Psoas muscle (tissue), 8 donors: ENCODE measurements around the gene GPC6. TPM values are rescaled to one million over a fixed set of nuclear protein-coding genes. Genes with fewer than 3 reads are reported as not detected.

Experiments
- ATAC-seq, 4 donors: fragments of 200-7000 bp; cut with Tn5 transposase; one replicate each; pipeline ENCODE4 v1.9.1; 2020; ENCODE audit warnings: moderate library complexity in 3 of 4, mild to moderate bottlenecking in 2 of 4
- DNase-seq, 2 donors: peaks; one replicate each; pipeline ENCODE4 v3.0.0-alpha.2; 2020
- H3K27ac ChIP-seq: fragments of 200-600 bp; one replicate; pipeline ENCODE4 v1.8.0; 2022
- H3K27me3 ChIP-seq, 3 donors: fragments of 200-600 bp in 1 of 3; one replicate each; pipeline versions ENCODE4 v1.6.1 to v1.8.0; 2013 to 2022; ENCODE audit warnings: low read length in 2 of 3, mild to moderate bottlenecking in 2 of 3, moderate library complexity in 1 of 3; ENCODE audit not compliant: insufficient read depth in 3 of 3
- H3K36me3 ChIP-seq, 2 donors: fragments of 200-600 bp in 1 of 2; one replicate each; pipeline versions ENCODE4 v1.6.1 to v1.8.0; 2013 to 2022; ENCODE audit warnings: low read depth in 1 of 2, mild to moderate bottlenecking in 1 of 2, moderate library complexity in 1 of 2; ENCODE audit not compliant: insufficient read depth in 1 of 2
- H3K4me1 ChIP-seq: fragments of 200-600 bp; one replicate; pipeline ENCODE4 v1.8.0; 2022
- H3K4me3 ChIP-seq: fragments of 200-600 bp; one replicate; pipeline ENCODE4 v1.8.0; 2022; ENCODE audit warnings: mild to moderate bottlenecking
- H3K9me3 ChIP-seq: fragments of 200-600 bp; one replicate; pipeline ENCODE4 v1.8.0; 2022
- WGBS, 3 donors: extraction: QIAGEN DNeasy Blood & Tissue Kit; methylation state at CpG; one replicate each; pipeline versions ENCODE4 v1.1.6 to v1.1.7; 2013; 5-methylcytosine and 5-hydroxymethylcytosine counted together
- intact Hi-C, 2 donors: fragments of 100-400 bp; cut with DNase I; formaldehyde crosslinking; loops; one replicate each; pipeline versions ENCODE4 v1.11.0 to v1.14.2; 2022
- polyA plus RNA-seq, 3 donors: library from polyadenylated mRNA; stranded (reverse); fragments of 200-250 nt; gene quantifications; one replicate each; pipeline ENCODE4 v1.2.3, GENCODE V29; 2013
- total RNA-seq, 4 donors: library from RNA; stranded (reverse); fragmentation: NEBNext Ultra II Directional in 2 of 4; extraction: Animal tissue kit (Norgen Biotek cat#: 25700) in 2 of 4; gene quantifications; one replicate each; pipeline versions ENCODE4 v1.2.1 to v1.2.4, GENCODE V29; 2021 to 2023
- TF ChIP-seq, protein P1 (sequence below): fragments of 200-600 bp; IDR thresholded peaks from one replicate; pipeline ENCODE4 v1.8.0; 2022; ENCODE audit warnings: antibody characterized with exemption
- donor health status: healthy with polysubstance abuse.
- donor health status: DM: no; HTN: no; CAD: no; lungs with moderate emphysema.
- donor health status: Bipolar disorder and iron deficiency.
- donor health status: healthy.
- donor health status: DM: yes; HTN: yes; CAD: no.
- donor health status: DM: no; HTN: no; CAD: no.
- donor health status: DM: no; HTN: no; CAD: no.
- donor health status: DM: yes; HTN: yes; CAD: no.

Gene GPC6
- total and polyA plus RNA-seq, 7 donors = 0.07 to 3.7 (median 0.57) TPM

DNA sequence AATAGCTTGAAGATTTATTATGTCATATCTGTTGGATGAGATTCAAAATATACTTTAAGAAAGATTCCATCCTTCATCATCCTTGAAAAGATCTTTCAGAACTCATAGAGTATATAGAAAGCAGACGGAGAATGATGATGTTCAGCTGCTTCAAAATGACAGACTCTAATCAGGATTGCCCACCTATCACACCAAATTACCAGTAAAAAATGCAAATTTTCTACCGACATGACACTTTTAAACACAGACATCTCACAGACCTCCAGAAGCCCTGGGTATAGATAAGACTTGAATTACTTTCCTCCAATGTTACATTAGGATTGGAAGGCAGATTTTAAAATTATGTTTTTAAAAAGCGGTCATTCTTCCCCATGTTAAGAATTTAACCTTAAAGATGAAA lies 235.5 kb downstream of the GPC6 start:
- TF ChIP-seq, protein P1, sequence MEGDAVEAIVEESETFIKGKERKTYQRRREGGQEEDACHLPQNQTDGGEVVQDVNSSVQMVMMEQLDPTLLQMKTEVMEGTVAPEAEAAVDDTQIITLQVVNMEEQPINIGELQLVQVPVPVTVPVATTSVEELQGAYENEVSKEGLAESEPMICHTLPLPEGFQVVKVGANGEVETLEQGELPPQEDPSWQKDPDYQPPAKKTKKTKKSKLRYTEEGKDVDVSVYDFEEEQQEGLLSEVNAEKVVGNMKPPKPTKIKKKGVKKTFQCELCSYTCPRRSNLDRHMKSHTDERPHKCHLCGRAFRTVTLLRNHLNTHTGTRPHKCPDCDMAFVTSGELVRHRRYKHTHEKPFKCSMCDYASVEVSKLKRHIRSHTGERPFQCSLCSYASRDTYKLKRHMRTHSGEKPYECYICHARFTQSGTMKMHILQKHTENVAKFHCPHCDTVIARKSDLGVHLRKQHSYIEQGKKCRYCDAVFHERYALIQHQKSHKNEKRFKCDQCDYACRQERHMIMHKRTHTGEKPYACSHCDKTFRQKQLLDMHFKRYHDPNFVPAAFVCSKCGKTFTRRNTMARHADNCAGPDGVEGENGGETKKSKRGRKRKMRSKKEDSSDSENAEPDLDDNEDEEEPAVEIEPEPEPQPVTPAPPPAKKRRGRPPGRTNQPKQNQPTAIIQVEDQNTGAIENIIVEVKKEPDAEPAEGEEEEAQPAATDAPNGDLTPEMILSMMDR = no peak
- ATAC-seq (no peak), DNase-seq (no peak)
- WGBS, 3 donors = 85 to 93% (median 91%) methylated on average over 3 of the region's 3 CpGs
- no peaks in the 10 kb centered on the region for H3K4me1 ChIP-seq
- H3K27ac ChIP-seq = no peak overlapping the region
- no peak overlapping the region for H3K4me3 ChIP-seq
- intact Hi-C loops = no loop called here
- H3K36me3 ChIP-seq = no peaks in the 10 kb centered on the region
- no peaks in the 10 kb centered on the region for H3K9me3 ChIP-seq
- H3K27me3 ChIP-seq = no peaks in the 10 kb centered on the region

- whole genome bisulfite sequencing, 3 donors = 92 to 94% (median 92%) methylated on average over 3 of the region's 3 CpGs
- no peak for DNase-seq
- H3K27me3 ChIP-seq = no peaks in the 10 kb centered on the region
- H3K4me3 ChIP-seq = no peak overlapping the region
- TF ChIP-seq, protein P1 = no peak
- no peaks in the 10 kb centered on the region for H3K4me1 ChIP-seq
- no peak overlapping the region for H3K27ac ChIP-seq
- no peaks in the 10 kb centered on the region for H3K36me3 ChIP-seq
- H3K9me3 ChIP-seq = peaks cover 11% of the 10 kb centered on the region
- intact Hi-C loops = no loop called here
- ATAC-seq = no peak
These were observed 240.0 kb downstream of the GPC6 start for GRCh38 chr13:93466502-93467036.

DNA sequence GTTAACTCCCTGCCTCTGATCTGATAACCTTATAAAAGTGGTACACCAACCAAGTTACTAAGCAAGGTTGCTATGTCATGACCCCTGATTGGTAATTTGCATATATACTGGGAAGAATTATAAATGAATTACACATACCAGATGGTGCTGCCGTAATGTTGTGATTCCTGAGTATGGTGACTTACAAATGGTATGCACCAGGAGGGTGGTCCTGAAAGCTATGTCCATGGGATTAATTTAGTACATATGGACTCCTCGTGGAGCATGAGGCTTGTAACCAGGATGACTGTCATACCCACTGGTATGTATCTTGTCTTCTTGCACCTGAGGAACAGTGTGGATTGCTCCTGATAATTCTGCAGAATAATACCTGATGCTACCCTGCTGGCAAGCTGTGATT lies 240.6 kb downstream of the GPC6 start:
- Histone ChIP-seq H3K27ac (no peak overlapping the region), H3K4me3 (no peak overlapping the region), H3K36me3 (no peaks in the 10 kb centered on the region), H3K9me3 (peaks cover 11% of the 10 kb centered on the region), H3K4me1 (no peaks in the 10 kb centered on the region), H3K27me3 (no peaks in the 10 kb centered on the region)
- intact Hi-C loops = no loop called here
- no peak for DNase-seq
- 80 to 82% (median 80%) methylated on average over 2 of the region's 2 CpGs for WGBS, 3 donors
- TF ChIP-seq, protein P1 = no peak
- ATAC-seq = no peak

DNA sequence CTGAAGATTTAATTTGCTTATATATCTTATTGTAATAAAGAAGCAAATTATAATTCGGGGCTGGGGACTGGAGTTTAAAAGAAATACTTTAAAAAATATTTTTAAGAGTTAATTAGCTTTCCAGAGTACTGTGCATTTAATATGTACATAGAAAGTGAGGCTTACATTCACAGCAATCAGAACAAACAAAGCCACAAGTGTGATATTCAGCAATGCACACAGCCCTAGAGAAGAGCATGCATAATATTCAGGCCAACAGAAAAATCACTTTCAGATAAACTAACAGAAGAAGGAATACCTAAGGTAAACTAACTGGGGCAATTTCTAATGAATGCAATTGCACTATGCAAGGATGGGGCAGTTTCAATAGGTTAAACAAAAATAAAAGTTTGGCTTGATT lies 241.8 kb downstream of the GPC6 start:
- intact Hi-C loops = no loop called here
- WGBS, 3 donors = 60 to 82% (median 79%) methylated on average over 1 of the region's 1 CpG
- Histone ChIP-seq H3K27ac (no peak overlapping the region), H3K9me3 (peaks cover 11% of the 10 kb centered on the region), H3K4me3 (no peak overlapping the region), H3K36me3 (no peaks in the 10 kb centered on the region), H3K27me3 (no peaks in the 10 kb centered on the region), H3K4me1 (no peaks in the 10 kb centered on the region)
- no peak for ATAC-seq
- TF ChIP-seq, protein P1 = no peak
- DNase-seq = no peak

DNA sequence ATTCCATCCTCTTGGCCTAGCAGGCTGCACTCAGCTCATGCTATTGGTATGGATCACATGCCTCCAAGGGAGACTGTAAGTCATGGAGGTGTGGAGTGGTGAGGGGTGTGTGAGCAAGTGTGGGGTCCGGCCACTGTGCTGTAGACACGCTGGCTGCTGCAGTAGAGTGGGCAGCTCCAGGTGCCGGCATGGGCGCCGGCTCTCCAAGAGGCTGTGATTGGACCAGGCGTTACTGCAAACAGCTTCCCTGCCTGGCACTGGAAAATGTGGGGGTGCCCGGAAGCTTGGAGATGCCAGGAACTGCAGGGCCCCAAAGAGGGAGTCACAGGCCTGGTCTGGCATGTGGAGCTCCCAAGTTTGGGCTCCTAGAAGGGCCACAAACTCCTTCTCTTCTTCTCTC lies 245.7 kb downstream of the GPC6 start:
- ATAC-seq = no peak
- H3K4me1 ChIP-seq = no peaks in the 10 kb centered on the region

More for the DNA sequence above, 245.7 kb downstream of the GPC6 start:
- 86 to 95% (median 94%) methylated on average over 7 of the region's 7 CpGs for WGBS, 3 donors
- DNase-seq = no peak
- TF ChIP-seq, protein P1 = no peak
- intact Hi-C loops = no loop called here
- Histone ChIP-seq H3K9me3 (peaks cover 11% of the 10 kb centered on the region), H3K27me3 (no peaks in the 10 kb centered on the region), H3K36me3 (no peaks in the 10 kb centered on the region), H3K4me3 (no peak overlapping the region), H3K27ac (no peak overlapping the region)
